Fibroblast of lung (primary cell): Measurements from ENCODE around the gene EIF4B.

Experiments
- CTCF ChIP-seq, 2 donors: IDR thresholded peaks in 1 of 2; conservative IDR thresholded peaks in 1 of 2; 1 replicate in 1 of 2; 2 replicates in 1 of 2; pipeline ENCODE4 v1.5.1; 2011 to 2012; ENCODE audit warnings: low read length in 2 of 2, control low read depth in 1 of 2, inconsistent platforms in 1 of 2, low read depth in 1 of 2, mild to moderate bottlenecking in 1 of 2
- EZH2 ChIP-seq: IDR thresholded peaks from 2 replicates; pipeline ENCODE4 v1.5.1; 2012; ENCODE audit warnings: low read length, control low read depth, mild to moderate bottlenecking; ENCODE audit errors: missing control alignments

GRCh38 chr12:52965337-52965731 lies 40.9 kb upstream of the EIF4B start:
- TF ChIP-seq CTCF (conservative IDR thresholded peaks at IDR 0.05 in 1 of 2, IDR thresholded peaks at IDR 0.05 in 1 of 2; ENCODE audit: low read depth in 1 of 2, low read length in 2 of 2) (no peak), EZH2 (peak; percentile 57)
